ENCODE measurements around the gene SIRT5. TPM values are rescaled to one million over a fixed set of nuclear protein-coding genes. Genes with fewer than 3 reads are reported as not detected.

Gene SIRT5
- total and polyA plus RNA-seq, 4 donors = 5.9 to 11.3 (median 8.0) TPM

DNA sequence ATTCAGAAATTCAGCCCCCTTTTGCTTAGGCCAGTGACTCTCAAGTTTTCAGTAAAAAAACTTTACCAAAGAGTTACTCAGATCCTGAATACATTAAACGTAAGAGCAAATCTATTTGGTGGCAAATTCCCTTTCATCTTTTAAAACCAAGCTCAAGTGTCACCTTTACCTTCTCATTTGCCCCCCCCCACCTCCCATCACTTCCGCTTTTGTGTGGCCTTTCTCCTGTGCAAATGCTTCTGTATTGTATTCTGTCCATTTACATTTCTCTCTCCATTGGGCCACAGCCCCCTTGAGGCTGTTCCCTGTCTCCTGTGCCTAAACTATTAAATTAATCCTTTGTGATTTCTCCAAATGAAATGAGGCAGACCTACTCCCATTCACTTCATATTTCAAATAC, 42.7 kb downstream of the SIRT5 start:
- H3K9ac ChIP-seq (ENCODE audit: insufficient read depth in 1 of 2, low read length in 2 of 2) = no peak overlapping the region
- 70 to 84% methylated on average over 2 of the region's 2 CpGs for WGBS, 2 donors
- no peak overlapping the region for H3K27ac ChIP-seq (ENCODE audit: low read depth in 1 of 2, low read length in 1 of 2)
- no peak overlapping the region for H3K4me3 ChIP-seq
- DNase-seq (no peak), ATAC-seq (ENCODE audit: insufficient read depth, low FRiP score) (no peak)
- TF ChIP-seq CTCF (IDR thresholded peaks at IDR 0.05; ENCODE audit: control extremely low read depth, extremely low read depth) = no peak
- peaks cover 0 to 19% (median 3%) of the 10 kb centered on the region in 5 donors for H3K4me1 ChIP-seq (ENCODE audit: control insufficient read depth in 5 of 5, insufficient read depth in 5 of 5, low read length in 5 of 5)
- no peaks in the 10 kb centered on the region for H3K9me3 ChIP-seq (ENCODE audit: control insufficient read depth in 4 of 4, insufficient read depth in 3 of 4, low read length in 3 of 4)
- no peaks in the 10 kb centered on the region for H3K27me3 ChIP-seq (ENCODE audit: control insufficient read depth in 3 of 3, insufficient read depth in 3 of 3, low read length in 2 of 3)
- peaks cover 16 to 40% (median 26%) of the 10 kb centered on the region in 4 donors for H3K36me3 ChIP-seq (ENCODE audit: control insufficient read depth in 4 of 4, insufficient read depth in 4 of 4, low read length in 4 of 4)

DNA sequence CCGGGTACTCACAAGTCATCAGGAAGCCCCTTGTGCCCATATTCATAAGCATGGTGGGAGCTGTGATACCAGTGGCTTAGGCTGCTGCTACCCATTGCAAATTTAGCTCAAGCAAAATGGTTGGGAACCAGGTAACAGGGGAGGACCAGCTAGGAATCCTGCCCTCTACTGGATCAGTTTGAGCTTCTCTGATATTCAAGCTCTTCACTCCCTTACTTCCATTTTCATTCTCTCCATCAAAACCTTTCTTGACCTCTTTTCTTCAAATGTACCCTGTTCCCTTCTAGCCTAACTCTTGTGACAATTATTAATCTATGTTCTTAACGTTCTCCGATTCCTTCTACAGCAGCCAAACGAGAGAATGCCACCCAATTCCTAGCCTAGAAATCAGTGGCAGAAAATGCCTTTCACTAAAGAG, 50.5 kb downstream of the SIRT5 start:
- Histone ChIP-seq H3K36me3 (ENCODE audit: control insufficient read depth in 4 of 4, insufficient read depth in 4 of 4, low read length in 4 of 4) (peaks cover 9 to 43% (median 29%) of the 10 kb centered on the region in 4 donors), H3K9ac (ENCODE audit: insufficient read depth in 1 of 2, low read length in 2 of 2) (no peak overlapping the region), H3K27me3 (ENCODE audit: control insufficient read depth in 3 of 3, insufficient read depth in 3 of 3, low read length in 2 of 3) (no peaks in the 10 kb centered on the region), H3K27ac (ENCODE audit: low read depth in 1 of 2, low read length in 1 of 2) (no peak overlapping the region), H3K4me1 (ENCODE audit: control insufficient read depth in 5 of 5, insufficient read depth in 5 of 5, low read length in 5 of 5) (peaks cover 0 to 5% (median 0%) of the 10 kb centered on the region in 5 donors), H3K4me3 (no peak overlapping the region), H3K9me3 (ENCODE audit: control insufficient read depth in 4 of 4, insufficient read depth in 3 of 4, low read length in 3 of 4) (no peaks in the 10 kb centered on the region)
- ATAC-seq (ENCODE audit: insufficient read depth, low FRiP score) = no peak
- WGBS, 2 donors = 74 to 76% methylated on average over 4 of the region's 4 CpGs
- no peak for TF ChIP-seq CTCF (IDR thresholded peaks at IDR 0.05; ENCODE audit: control extremely low read depth, extremely low read depth)
- DNase-seq = peak in 1 of 3 donors; percentile 30

DNA sequence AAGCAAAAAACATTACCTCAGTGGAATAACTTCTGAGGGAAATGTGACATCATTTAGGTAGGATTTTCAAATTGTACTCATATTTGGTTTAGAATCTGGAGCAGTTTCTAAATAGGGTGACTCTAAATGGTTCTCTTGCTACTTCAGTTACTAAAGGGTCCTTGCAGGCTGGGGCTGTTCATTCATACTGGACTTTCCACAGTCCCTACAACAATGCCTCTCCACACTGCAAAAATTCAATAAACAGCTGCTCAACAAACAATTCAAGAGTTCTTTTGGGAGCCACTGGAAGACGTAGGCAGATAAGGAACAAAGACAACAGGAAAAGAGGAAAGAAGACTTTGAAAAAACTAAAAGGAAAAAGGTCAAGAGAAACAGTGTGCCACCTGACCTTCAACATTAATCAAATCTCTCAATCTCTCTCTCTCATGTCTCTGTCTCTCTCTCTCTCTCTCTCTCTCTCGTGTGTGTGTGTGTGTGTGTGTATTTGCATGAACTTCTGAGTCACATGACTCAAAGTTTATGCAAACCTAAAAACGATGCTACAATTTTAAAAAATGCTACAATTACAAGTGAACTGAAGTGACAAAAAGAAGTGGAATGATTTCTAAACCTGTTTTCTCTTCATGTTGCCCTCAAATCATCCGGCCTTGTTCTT, 55.2 kb downstream of the SIRT5 start:
- Histone ChIP-seq H3K9me3 (ENCODE audit: control insufficient read depth in 4 of 4, insufficient read depth in 3 of 4, low read length in 3 of 4) (no peaks in the 10 kb centered on the region), H3K27me3 (ENCODE audit: control insufficient read depth in 3 of 3, insufficient read depth in 3 of 3, low read length in 2 of 3) (no peaks in the 10 kb centered on the region), H3K36me3 (ENCODE audit: control insufficient read depth in 4 of 4, insufficient read depth in 4 of 4, low read length in 4 of 4) (peaks cover 0 to 31% (median 20%) of the 10 kb centered on the region in 4 donors), H3K4me1 (ENCODE audit: control insufficient read depth in 5 of 5, insufficient read depth in 5 of 5, low read length in 5 of 5) (peaks cover 0 to 11% (median 0%) of the 10 kb centered on the region in 5 donors), H3K4me3 (no peak overlapping the region), H3K27ac (ENCODE audit: low read depth in 1 of 2, low read length in 1 of 2) (no peak overlapping the region), H3K9ac (ENCODE audit: insufficient read depth in 1 of 2, low read length in 2 of 2) (no peak overlapping the region)
- WGBS, 2 donors = 46 to 60% methylated on average over 4 of the region's 4 CpGs
- TF ChIP-seq CTCF (IDR thresholded peaks at IDR 0.05; ENCODE audit: control extremely low read depth, extremely low read depth) = no peak
- ATAC-seq (ENCODE audit: insufficient read depth, low FRiP score) = no peak
- no peak for DNase-seq

All from lung (tissue), 12 donors.